HG02610 (cell line): Measurements from ENCODE around the gene HDLBP.

Experiments
- ATAC-seq: cut with Tn5 transposase; IDR thresholded peaks from one replicate; pipeline ENCODE4 v1.9.1; 2021; ENCODE audit warnings: mild to moderate bottlenecking, moderate library complexity; ENCODE audit not compliant: unreplicated experiment

HDLBP gene

DNA sequence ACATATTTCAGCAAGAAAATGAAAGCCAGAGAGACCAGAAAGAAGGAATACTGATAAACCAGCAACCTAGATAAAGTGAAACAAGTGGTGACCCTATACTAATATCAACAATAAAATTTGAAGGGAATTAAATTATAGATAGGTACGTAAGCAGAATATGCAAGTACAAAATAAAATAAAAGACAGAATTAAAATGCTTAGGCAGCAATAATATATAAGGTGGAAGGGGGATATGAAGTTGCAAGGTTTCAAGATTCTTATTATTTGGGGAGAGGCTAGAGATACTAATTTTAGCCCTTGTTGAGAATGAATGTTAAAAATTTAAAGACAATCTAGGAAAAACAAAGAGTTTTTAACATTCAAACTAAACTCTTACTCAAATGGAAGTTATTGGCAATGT lies 39.6 kb downstream of the HDLBP start:
- ATAC-seq, result no peak

DNA sequence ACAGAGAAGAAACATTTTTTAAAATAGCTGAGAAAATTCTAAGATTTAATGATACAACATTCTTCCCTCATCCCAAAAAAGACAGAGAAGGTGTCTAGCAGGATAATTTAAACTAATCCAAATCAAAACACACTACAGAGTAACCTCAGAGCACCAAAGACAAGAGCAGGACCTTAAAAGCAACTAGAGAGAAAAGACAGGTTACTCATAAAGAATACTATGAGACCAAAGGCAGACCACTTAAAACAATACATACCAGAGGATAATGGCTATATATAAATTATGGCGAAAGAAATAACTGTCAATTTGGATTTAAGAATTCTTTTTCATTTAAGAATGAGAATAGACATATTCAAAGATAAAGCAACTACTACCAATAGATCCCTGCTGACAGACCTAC lies 40.0 kb downstream of the HDLBP start:
- no peak for ATAC-seq

DNA sequence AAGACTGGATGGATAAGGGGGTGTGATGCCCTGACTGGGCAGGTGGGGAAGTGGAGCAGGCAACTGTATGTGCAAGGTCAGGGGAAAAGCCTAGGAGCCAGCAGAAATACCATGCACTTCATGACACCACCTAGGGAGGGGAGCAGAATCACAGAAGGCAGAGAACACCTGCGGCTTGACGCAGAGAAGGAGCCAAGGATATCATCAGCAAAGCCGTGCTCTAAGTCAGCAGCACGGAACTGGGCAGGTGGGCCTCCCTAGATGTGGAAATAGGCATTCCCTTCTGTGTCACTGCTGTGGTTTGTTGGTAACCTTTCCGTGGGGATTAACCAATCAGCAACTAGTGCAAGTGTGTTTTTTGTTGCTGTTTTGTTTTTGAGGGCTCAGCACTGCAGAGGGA lies 41.3 kb downstream of the HDLBP start:
- no peak for ATAC-seq

DNA sequence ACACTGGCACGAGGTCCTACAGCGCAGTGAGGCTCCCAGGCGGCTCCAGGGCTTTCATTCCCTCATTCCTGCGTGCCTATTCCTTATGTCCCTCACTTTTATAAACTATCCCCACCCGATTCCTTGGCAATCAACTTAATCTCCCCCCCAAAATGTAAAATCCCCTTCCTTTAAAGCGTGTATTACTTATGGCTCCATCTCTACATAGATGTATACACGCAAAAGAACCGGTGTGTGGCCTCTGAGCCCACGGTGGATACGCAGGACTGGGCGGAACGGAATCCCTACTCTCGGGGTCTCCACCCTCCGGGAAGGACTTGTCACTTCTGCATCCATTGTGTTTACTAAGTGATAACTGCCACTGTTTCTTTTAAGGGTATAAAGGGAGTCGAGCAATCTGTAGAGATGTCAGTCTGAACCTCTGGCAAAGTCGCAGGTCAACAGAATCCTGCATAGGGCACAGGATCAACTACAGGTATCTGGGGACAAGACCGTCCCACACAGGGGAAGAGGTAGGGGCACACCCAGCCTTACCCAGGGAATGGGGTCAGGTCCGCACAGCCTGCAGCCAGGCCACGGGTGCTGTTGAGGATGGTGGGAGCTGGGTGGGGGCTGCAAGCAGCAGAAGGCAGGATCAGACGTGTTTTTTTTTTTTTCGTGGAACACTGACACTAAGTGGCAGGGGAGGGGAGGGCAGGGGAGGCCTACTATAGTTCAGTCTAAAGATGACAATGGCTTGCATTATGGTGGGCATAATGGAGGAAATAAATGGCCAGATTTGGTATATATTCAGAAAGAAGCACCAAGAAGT lies 42.1 kb downstream of the HDLBP start:
- no peak for ATAC-seq

DNA sequence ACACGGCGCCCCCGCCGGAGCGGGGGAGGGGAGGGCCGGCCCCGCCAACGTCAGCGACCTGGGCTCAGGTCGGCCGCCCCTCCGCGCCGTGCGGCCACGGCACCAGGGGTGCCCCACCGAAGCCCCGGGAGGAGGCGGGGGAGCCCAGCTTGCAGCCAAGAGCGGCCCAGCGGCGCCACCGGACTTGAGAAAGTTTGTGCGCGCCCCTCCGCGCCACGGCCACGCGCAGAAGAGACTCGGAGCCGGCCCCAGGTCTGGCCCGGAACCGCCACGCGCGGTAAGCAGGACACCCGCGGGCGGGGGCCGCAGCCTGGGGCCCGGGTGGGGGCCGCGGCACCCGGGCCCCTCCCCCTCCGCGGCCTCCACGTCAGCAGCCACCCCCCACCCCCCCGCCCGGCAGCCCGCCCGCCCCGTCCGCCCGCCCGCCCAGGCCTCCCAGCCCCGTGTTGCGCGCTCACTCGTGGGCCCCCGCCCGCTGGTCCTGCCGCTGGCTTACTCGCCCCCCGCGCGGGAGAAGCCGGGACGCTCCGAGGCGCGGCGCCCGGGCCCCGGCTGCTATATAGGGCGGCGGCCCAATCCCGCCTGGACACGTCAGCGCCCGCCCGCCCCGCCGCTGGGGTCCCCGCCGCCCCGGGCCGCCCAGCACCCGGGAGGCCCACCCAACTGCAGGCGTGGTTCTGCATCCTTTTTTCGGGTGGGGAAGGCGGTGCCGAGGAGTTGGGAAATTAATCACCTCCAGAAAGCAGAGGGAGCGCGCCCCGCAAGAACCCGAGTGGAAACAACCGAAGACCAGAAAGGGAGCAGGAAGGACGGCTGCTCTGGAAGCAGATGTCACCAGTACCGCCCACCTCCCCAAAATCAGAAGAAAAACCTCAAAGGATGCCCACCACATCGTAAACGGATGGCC lies 42.9 kb downstream of the HDLBP start:
- peak; percentile 57 for ATAC-seq

DNA sequence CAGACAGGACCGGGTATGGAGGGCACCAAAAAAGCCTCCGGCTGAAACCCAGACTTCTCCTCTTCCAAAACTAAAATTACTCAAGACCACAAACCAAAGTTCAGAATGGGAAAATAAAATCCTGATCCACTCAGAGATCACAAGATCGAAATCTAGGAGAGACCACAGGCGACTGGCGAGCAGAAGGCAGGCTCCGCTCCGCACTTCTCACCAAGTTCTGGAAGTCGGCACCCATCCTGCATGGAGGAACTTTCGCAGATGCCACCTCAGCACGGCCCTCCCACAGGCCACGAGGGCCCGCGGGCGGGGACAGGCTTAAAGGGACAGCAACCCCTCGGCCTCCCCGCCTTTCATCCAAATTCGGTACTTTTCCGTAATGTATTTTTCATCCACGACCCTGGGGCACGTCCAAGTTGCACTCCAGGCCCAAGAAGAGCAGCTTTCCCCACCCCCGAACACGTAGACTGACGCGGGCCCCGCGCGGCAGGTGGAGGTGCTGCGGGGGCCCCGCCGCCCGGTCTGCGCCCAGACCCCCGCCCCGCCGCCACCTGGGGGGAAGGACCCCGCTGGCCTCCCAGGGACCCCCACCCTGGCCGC lies 43.7 kb downstream of the HDLBP start:
- ATAC-seq, result peak; percentile 48

DNA sequence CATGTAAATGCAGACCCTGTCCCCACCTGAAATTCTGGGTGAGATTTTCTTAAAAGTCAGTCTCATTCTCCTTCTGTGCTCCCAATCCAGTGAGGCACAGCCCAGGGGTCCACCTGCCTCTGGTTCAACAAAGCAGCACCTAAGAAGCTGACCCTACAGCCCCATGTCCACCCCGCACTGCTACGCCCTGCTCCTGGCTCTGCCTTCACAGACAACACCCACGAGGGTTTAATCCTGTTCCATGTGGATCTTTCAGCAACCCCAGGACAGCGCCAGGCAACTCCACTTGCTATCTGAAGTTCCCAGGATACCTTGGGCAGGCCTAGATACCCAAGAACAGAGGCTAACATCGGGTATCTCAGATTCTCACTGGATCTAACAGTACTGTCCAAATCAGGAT lies 44.9 kb downstream of the HDLBP start:
- no peak for ATAC-seq

DNA sequence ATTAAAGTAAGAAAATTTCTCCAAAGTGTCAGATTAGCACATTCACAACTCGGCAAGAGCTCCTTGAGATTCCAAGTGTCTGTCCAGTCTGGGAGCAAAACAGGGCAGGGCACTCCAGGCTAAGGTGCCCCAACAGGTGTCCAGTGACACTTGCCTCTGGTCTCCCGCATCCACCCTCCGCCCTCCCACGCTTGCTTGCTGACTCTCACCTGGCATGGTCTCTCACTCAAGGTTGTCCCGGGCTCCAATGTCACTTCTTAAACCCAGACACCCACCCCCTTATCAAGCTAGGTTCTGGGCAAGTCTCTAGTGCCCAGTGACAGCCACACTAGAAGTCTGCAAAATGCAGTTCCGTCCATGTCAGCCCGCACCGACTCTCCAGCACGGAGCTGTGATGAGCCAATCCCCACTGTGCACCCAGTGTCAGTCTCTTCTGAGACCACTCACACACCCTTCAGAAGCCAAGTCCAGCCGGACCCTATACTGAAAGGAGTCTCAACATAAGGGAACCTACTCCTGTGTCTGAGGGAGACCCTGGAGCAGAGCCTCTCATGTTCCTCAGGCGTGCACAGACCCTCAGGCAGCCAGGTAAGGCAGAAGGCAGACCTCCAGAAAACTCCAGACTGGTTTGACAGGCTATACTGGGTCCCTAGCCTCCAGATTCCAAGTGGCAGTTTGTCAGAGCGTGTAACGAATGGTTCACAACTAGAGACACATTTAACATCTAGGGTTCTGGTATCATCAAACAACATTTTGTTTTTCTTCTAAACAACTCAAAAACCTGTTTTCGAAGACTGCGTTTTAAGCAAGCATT lies 45.6 kb downstream of the HDLBP start:
- no peak for ATAC-seq

DNA sequence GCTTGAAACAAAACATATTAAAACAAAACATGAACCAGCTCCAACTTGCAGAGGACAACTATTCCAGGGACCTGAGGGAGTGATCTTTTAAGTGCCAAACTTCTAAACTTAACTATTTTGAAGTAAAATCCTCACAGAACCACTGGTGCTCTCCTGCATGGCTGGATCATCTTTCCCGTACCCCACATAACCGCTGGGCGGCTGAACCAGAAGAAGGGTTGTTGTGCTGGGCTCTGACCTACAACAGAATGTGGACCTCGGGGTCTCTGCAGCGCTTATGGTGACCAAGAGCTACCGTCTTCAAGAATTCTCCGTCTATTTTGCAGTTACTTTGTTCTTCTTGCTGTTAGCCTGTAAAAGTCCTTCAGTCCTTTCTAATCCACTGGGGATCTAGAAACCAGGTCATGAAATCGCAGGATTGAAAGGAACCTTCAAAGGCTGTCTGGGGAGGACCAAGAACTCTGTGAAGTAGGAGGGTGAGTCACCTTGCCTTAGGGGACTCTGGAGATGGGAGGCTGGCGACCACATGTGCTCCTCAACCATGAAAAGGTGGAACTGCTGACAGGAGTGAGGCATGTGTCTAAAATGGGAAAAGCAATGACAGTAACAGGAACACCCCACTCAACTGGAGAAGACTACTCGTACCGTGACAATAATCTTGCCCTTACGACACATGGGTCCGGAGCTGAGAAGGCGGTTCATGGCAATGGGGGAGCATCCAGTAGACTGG lies 46.6 kb downstream of the HDLBP start:
- no peak for ATAC-seq

DNA sequence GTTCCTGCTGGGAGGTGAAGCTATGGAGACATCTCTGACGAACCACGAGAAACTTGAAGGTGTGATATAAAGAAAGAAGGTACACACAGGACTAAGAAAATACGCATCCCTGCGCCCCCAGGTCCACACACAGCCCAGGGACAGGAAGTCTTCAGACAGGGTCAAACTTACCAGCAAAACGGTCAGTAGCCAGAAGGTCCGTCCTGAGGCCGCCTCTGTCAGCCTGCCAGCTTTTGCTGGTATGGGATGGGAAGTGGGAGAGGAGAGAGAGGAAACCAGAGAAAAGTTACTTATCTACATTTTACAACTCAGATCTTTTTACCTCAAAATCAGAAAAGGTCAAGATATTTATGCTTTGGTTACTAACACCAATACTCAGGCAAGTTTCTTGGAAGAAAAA lies 47.2 kb downstream of the HDLBP start:
- ATAC-seq, result no peak

DNA sequence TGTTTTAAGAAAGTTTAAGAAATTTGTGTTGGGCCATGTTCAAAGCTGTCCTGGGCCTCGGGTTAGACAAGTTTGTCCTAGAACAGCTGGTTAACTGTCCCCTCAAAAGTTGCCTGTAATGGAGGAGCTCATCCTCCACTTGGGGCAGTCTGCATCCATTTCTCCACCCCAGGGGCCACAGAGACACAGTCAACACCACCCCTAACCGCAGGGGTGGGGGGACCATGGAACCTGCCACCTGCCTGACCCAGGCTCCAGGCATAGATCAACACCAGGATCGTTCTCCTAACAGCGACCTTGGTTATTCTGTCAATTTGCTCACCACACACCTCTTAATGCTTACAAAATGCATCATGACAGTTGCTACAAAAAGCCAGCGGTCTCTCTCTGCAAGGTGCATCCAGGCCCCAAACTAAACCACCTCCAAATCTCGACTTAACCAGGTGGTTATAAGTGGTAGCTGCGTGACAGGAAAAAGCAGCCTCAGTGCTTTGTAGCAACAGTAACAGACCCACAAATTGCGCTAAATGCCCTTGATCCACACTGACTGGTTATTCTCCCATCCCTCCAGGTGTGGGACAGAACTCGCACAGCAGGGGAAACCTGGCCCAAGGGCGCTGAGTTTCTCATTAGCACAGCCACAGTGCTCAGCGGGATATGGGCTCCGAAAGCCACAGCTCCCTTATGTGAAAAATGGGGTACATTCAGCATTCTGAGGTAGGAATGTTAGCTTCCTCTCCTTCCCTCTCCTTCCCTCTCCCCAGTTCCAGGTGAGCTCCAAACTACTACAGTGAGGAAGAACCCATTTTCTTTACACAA lies 48.0 kb downstream of the HDLBP start:
- ATAC-seq, result no peak

DNA sequence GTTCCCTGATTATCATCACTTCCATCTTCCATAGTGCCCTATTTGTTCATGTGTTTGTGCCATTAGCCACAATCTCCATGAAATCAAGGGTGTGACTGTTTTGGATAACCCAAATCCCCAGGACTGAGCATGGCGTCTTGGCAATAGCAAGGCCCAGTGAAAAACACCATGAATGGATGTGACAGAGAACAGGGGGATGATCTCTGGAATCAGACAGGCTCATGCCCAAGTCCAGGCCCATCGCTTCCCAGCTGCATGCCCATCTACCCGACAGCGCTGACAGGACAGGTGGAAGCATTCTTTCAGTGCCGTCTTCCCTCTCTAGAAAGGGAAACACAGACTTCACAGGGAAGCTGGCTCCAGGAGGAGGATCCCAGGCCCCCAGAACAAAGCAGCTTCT lies 50.0 kb downstream of the HDLBP start:
- ATAC-seq, result no peak

DNA sequence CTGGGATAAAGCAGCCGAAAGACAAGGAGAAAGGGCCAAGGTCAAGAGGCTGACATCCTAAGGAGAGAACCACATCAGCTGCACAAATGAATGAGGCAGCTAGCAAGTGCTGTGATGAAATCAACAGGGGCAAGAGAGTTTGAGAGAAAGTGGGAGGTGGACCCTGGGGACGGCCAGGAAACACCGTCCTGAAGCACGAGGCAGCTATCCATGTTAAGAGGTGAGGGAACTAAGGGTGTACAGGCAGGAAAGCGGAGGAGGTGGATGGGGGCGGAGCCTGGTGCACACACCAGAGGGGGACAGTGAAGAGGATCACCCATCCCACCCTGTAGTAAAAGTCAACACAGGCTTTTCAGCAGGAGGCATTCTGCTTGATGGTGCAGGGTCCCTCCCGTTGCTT lies 52.4 kb downstream of the HDLBP start:
- no peak for ATAC-seq

DNA sequence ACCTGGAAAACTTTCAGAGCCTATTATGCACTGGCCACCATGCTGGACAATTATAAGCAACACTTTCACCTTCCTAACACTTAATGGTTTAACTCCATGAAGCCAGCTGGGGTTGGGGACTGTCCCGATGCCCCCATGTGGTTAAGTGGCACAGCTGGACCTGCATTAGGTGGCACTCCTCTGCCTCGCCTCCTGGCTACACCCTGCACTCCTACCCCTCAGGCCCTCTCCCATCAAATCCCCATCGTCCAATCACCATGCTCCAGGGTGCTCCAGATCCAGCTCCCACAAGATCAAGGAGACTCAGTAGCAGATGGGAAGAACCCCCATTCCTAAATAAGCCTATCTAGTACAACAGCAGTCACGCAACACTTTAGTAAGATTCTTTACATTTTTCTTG lies 53.8 kb downstream of the HDLBP start:
- ATAC-seq, result no peak

DNA sequence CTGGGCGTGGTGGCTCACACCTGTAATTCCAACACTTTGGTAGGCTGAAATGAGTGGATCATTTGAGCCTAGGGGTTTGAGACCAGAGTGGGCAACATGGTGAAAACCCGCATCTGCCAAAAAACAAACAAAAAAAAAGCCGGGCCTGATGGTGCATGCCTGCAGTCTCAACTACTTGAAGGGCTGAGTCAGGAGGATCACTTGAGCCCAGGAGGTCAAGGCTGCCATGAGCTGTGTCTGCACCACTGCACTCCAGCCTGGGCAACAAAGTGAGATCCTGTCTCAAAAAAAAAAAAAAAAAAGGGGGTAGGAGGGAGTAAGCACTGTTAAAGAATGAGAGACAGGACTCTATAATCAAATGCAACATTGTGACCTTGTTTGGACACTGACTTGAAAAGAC lies 54.6 kb downstream of the HDLBP start:
- ATAC-seq, result no peak

DNA sequence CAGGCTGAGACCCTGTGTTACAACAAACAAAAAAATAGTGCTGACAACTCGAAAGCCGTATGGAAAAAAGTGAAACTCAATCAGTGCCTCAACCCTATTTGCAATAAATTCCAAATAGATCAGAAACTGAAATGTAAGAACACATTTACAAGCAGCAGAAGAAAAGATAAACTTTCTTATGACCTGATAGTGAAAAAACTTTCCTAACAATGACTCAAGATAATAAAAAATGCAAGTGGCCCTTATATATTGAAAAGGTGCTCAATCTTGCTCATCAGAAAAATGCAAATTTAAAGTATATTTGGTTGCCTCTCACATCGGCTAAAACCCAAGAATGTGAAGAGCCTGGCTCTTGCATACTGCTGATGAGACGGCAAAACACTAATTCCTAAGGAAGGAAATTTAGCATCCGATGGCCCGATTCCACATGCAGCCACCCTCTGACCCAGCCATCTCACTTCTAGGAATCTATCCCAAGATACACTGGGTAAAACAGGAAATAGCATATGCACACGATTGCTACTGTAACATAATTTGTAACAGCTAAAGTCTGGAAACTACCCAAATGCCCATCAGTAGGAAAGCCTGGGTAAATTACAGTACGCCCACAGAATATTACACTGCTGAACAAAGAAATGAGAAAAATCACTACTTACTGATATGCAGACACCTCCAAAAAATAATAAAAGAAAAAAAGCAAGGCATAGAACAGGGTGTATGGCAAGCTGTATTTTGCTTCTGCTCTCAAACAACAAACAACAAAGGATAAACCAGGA lies 56.8 kb downstream of the HDLBP start:
- no peak for ATAC-seq

DNA sequence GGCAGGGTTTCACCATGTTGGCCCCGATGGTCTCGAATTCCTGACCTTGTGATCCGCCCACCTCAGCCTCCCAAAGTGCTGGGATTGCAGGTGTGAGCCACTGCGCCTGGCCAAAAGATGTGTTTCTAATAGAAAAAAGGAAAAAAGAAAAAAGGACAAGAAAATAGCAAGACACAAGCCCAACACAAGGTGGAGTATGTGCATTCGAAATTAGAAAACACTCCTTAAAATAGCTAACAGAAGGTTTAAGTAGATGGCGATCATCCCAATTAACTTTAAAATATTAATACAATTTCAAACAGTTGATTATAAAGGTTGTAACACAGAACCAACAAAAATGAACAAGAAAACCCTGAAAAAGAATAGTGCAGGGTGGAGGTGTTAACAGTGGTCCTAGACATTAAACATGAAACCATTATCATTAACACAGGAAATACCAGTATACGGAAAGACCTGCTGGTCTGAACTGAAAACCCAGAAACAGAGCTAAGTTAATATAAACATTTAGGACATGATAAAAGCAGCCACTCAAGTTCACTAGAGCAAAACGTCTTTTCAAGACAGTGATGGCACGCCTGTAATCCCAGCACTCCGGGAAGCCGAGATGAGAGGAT lies 57.9 kb downstream of the HDLBP start:
- no peak for ATAC-seq

DNA sequence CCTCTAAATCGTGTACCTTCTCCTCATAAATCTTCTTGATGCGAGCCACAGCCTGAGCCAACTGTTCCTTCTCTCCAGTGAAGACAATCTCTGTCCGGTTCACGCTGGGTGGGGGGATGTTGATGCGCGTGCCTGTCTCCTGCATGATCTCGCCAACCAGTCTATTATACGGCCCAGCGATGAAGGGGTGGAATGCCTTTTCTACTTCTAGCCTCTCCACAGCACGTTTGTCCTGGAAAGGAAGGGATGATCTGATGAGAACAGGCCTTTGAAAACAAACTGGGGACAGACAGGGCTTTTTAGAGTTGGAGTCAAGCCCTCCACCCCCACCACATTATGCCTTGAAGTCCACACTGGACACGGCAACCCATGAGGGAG lies 59.3 kb downstream of the HDLBP start:
- ATAC-seq, result no peak
